Ishikawa (cell line): ENCODE data around the gene NRL.

ENCODE experiments used
- CEBPB ChIP-seq: IDR thresholded peaks from 2 replicates; pipeline ENCODE4 v1.6.1; 2012
- CREB1 ChIP-seq: IDR thresholded peaks from 2 replicates; pipeline ENCODE4 v1.6.1; 2012; ENCODE audit warnings: low read depth
- EGR1 ChIP-seq: IDR thresholded peaks from 2 replicates; pipeline ENCODE4 v1.6.1; 2012
- EP300 ChIP-seq: IDR thresholded peaks from 2 replicates; pipeline ENCODE4 v1.6.1; 2012; ENCODE audit warnings: borderline replicate concordance
- FOXM1 ChIP-seq: IDR thresholded peaks from 2 replicates; pipeline ENCODE4 v1.6.1; 2012; ENCODE audit warnings: low read depth, borderline replicate concordance
- NFIC ChIP-seq: IDR thresholded peaks from 2 replicates; pipeline ENCODE4 v1.6.1; 2012
- RAD21 ChIP-seq: IDR thresholded peaks from 2 replicates; pipeline ENCODE4 v1.6.1; 2012; ENCODE audit warnings: low read depth
- REST ChIP-seq: IDR thresholded peaks from 2 replicates; pipeline ENCODE4 v1.6.1; 2012; ENCODE audit warnings: low read depth, mild to moderate bottlenecking
- TAF1 ChIP-seq: IDR thresholded peaks from 2 replicates; pipeline ENCODE4 v1.6.1; 2012; ENCODE audit warnings: low read depth, mild to moderate bottlenecking
- TCF12 ChIP-seq: IDR thresholded peaks from 2 replicates; pipeline ENCODE4 v1.6.1; 2012; ENCODE audit warnings: low read depth
- TEAD4 ChIP-seq: IDR thresholded peaks from 2 replicates; pipeline ENCODE4 v1.6.1; 2012
- YY1 ChIP-seq: IDR thresholded peaks from 2 replicates; pipeline ENCODE4 v1.6.1; 2012; ENCODE audit warnings: low read depth
- ZBTB7A ChIP-seq: IDR thresholded peaks from 2 replicates; pipeline ENCODE4 v1.6.1; 2012; ENCODE audit warnings: low read depth
- TF ChIP-seq, protein P1 (sequence below): IDR thresholded peaks from 2 replicates; pipeline ENCODE4 v1.6.1; 2012
- TF ChIP-seq, protein P2 (sequence below): IDR thresholded peaks from 2 replicates; pipeline ENCODE4 v1.6.1; 2012

NRL gene

DNA sequence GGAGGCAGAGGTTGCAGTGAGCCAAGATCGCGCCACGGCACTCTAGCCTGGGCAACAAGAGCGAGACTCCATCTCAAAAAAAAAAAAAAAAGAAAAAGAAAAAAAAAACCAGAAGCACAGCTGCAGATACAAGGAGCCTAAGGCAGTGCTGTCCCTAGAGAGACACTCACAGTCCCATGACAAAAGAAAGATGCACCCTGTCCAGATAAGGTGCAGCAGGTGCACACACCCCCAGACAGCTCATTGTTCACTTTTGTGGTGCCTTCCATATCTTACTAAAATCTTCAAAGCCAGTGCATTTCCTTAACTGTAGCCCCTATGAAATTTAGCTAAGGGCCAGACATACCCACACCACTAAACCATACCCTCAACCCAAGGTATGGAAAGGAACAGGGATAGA lies 7.7 kb upstream of the NRL start:
- TF ChIP-seq, protein P1, sequence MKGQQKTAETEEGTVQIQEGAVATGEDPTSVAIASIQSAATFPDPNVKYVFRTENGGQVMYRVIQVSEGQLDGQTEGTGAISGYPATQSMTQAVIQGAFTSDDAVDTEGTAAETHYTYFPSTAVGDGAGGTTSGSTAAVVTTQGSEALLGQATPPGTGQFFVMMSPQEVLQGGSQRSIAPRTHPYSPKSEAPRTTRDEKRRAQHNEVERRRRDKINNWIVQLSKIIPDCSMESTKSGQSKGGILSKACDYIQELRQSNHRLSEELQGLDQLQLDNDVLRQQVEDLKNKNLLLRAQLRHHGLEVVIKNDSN, result no peak
- no peak for TF ChIP-seq EP300
- no peak for TF ChIP-seq CEBPB
- TF ChIP-seq FOXM1, result no peak
- no peak for TF ChIP-seq YY1
- no peak for TF ChIP-seq TEAD4
- TF ChIP-seq EGR1, result no peak
- TF ChIP-seq RAD21, result no peak
- TF ChIP-seq ZBTB7A, result no peak
- TF ChIP-seq TAF1, result no peak
- no peak for TF ChIP-seq CREB1
- TF ChIP-seq, protein P2, sequence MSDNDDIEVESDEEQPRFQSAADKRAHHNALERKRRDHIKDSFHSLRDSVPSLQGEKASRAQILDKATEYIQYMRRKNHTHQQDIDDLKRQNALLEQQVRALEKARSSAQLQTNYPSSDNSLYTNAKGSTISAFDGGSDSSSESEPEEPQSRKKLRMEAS, result no peak
- TF ChIP-seq REST, result no peak
- no peak for TF ChIP-seq TCF12
- TF ChIP-seq NFIC, result no peak

DNA sequence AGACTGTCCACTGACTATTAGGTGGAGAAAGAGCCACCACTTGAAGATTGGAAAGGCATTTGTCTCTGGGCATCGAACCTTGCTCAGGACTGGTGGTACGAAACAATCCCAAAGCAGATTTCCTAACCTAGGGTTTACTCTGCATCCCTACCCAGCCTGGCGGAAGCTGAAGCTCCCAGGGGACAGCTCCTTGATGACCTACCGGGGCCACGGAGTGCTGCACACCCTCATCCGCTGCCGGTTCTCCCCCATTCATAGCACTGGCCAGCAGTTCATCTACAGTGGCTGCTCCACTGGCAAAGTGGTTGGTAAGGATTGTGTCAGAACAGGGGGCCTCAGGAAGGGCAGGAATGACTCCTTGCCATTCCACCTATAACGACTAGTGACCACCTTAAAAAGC lies 6.5 kb upstream of the NRL start:
- TF ChIP-seq EP300, result no peak
- no peak for TF ChIP-seq NFIC
- no peak for TF ChIP-seq YY1
- no peak for TF ChIP-seq ZBTB7A

- no peak for TF ChIP-seq TEAD4
These were observed 4.9 kb upstream of the NRL start for GRCh38 chr14:24119691-24120090.

DNA sequence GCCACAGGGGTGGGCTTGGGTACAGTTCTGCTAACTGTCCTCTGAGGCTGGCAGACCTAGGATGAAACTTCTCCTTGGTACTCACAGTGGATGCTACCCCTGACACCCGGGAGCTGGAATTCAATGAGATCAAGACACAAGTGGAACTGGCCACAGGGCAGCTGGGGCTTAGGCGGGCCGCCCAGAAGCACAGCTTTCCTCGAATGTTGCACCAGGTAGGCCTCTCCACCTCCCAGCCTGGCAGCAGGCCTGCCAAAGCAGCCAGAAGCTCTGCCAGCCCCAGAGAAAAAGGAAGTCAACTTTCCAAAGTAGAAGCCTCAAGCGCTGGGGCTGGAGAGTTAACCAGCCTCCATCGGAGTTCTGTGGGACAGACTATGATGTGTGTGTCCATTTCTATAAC lies 2.4 kb upstream of the NRL start:
- TF ChIP-seq NFIC, result no peak
- TF ChIP-seq, protein P2, result no peak
- TF ChIP-seq, protein P1, result no peak
- no peak for TF ChIP-seq REST
- TF ChIP-seq CREB1, result no peak
- no peak for TF ChIP-seq CEBPB
- no peak for TF ChIP-seq TAF1
- TF ChIP-seq YY1, result no peak
- TF ChIP-seq TCF12, result no peak
- TF ChIP-seq ZBTB7A, result no peak
- TF ChIP-seq EP300, result no peak
- no peak for TF ChIP-seq EGR1
- no peak for TF ChIP-seq FOXM1
- no peak for TF ChIP-seq RAD21
- no peak for TF ChIP-seq TEAD4

DNA sequence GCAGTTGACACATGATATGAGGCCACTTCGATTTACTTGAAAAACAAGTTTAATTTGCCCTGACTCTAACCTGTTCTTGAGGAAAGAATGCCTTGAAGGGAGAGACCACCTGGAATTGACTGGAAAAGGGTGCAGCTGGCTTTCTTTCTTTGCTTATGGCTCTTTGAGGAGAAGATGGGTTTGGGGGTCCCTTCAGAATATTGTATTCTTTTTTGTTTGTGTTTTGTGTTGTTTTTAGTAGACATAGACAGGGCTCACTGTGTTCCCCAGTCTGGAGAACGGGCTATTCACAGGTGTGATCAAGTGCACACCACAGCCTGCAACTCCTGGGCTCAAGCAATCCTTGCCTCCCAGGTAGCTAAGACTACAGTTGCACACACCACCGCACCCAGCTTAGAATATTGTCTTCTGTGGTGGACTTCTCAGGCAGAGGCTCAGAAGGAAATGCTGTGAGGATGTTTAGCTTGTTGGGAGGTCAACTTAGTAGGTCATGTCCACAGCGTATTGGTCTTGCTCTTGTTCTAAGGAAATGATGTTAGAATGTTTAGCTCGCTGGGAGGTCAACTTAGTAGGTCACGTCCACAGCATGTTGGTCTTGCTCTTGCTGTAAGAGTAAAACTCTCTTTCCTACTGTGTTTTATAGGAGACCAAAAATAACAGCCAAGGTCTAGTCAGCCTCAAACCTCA lies 1.5 kb upstream of the NRL start:
- TF ChIP-seq CEBPB (no peak), EP300 (no peak), FOXM1 (no peak), TCF12 (no peak), YY1 (no peak), ZBTB7A (no peak), CREB1 (no peak), NFIC (no peak)
- TF ChIP-seq, protein P2, result no peak

DNA sequence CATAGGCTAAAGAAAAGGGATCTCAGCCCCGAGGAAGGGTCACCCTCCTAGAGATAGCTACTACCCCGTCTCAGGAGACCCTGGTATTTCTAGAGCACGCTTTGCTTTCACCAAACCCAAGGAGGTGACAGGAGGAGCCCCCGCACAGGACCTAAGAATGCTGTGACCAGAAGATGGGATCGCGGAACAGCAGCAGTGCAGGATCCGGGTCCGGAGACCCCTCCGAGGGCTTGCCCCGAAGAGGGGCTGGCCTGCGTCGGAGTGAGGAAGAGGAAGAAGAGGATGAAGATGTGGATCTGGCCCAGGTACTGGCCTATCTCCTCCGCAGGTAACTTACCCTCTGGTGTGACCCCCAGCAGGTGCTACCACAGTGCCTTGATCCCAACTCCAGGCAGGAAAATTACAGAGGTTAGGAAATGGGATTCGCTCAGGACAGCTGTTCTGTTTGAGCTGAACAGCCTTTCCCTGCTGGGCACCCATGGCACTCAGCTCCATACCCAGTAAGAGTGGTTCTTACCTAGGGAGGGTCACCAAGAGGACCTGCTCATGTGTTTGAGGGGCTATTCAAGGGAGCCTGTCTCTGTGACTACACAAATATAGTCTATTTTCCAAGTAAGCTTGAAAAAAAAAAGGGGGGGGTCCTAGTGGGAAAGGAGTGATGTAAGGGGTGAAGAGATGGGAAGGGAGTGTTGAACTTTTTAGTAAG lies 826 bp upstream of the NRL start:
- no peak for TF ChIP-seq CEBPB
- TF ChIP-seq REST, result no peak
- no peak for TF ChIP-seq EGR1
- TF ChIP-seq, protein P2, result no peak
- TF ChIP-seq RAD21, result no peak
- 0 out of 2 replicates have a peak, but pooled peaks have one; percentile 15 for TF ChIP-seq TEAD4
- no peak for TF ChIP-seq FOXM1
- no peak for TF ChIP-seq NFIC
